Right atrium auricular region (tissue), 2 donors: Measurements from ENCODE around the gene GTSF1L. TPM values are rescaled to one million over a fixed set of nuclear protein-coding genes. Genes with fewer than 3 reads are reported as not detected.

Experiments used
- DNase-seq: peaks from one replicate; pipeline ENCODE4 v3.0.0-alpha.2; 2019; ENCODE audit warnings: low spot score
- H3K27ac ChIP-seq, 2 donors: fragments of 200-600 bp; sonication (generic); 1 replicate in 1 of 2; 2 replicates in 1 of 2; pipeline ENCODE4 v1.5.1; 2016 to 2019
- H3K27me3 ChIP-seq, 2 donors: fragments of 200-600 bp; sonication (generic); one replicate each; pipeline versions ENCODE4 v1.5.1 to v1.6.0; 2017 to 2019
- H3K36me3 ChIP-seq: fragments of 200-600 bp; sonication (generic); one replicate; pipeline ENCODE4 v1.5.1; 2016
- H3K4me1 ChIP-seq, 2 donors: fragments of 200-600 bp; sonication (generic); one replicate each; pipeline versions ENCODE4 v1.5.1 to v1.6.0; 2017 to 2019
- H3K4me3 ChIP-seq, 2 donors: fragments of 200-600 bp; sonication (generic); 1 replicate in 1 of 2; 2 replicates in 1 of 2; pipeline ENCODE4 v1.5.1; 2017 to 2019; ENCODE audit warnings: mild to moderate bottlenecking in 1 of 2, moderate library complexity in 1 of 2
- H3K9me3 ChIP-seq, 2 donors: fragments of 200-600 bp; sonication (generic); one replicate each; pipeline ENCODE4 v1.5.1; 2019
- total RNA-seq, 2 donors: library from RNA; depleted of rRNA; stranded (reverse); fragments of >200 nt; gene quantifications; one replicate each; pipeline ENCODE4 v1.1.0, GENCODE V29; 2016
- TF ChIP-seq, protein P1 (sequence below), 2 donors: fragments of 200-600 bp; sonication (generic); IDR thresholded peaks; one replicate each; pipeline ENCODE4 v1.5.1; 2019; ENCODE audit warnings: antibody characterized with exemption in 2 of 2

GTSF1L gene
- total RNA-seq, 2 donors from 2014 or later: not detected

DNA sequence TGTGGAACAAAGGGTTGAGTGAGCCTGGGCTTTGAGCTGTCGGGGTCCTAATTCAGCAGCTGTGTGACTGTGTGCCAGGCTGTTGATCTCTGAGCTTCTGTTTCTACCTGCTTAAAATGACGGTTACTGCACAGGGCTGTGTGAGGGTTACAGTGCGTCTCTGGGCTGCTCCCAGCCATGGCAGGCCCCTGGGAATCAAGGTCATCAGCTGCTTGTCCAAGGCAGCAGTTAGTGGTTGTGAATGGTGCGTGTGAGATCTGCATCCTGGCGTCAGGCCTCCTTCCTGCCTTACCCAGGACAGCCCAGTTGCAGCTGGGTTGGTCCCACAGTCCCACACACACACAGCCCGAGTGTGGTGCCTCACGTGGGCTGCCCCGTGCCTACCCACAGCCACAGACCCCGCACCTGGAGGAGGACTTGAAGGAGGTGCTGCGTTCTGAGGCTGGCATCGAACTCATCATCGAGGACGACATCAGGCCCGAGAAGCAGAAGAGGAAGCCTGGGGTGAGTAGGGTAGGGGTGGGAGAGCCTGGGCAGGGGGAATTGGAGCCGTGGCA is 15.6 kb downstream of the GTSF1L start:
- no peaks in the 10 kb centered on the region for H3K27me3 ChIP-seq
- no peak overlapping the region for H3K27ac ChIP-seq
- TF ChIP-seq, protein P1, sequence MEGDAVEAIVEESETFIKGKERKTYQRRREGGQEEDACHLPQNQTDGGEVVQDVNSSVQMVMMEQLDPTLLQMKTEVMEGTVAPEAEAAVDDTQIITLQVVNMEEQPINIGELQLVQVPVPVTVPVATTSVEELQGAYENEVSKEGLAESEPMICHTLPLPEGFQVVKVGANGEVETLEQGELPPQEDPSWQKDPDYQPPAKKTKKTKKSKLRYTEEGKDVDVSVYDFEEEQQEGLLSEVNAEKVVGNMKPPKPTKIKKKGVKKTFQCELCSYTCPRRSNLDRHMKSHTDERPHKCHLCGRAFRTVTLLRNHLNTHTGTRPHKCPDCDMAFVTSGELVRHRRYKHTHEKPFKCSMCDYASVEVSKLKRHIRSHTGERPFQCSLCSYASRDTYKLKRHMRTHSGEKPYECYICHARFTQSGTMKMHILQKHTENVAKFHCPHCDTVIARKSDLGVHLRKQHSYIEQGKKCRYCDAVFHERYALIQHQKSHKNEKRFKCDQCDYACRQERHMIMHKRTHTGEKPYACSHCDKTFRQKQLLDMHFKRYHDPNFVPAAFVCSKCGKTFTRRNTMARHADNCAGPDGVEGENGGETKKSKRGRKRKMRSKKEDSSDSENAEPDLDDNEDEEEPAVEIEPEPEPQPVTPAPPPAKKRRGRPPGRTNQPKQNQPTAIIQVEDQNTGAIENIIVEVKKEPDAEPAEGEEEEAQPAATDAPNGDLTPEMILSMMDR (IDR thresholded peaks at IDR 0.05): no peak
- no peaks in the 10 kb centered on the region for H3K4me1 ChIP-seq
- DNase-seq: no peak
- H3K36me3 ChIP-seq: no peaks in the 10 kb centered on the region
- H3K9me3 ChIP-seq: no peaks in the 10 kb centered on the region
- no peak overlapping the region for H3K4me3 ChIP-seq

DNA sequence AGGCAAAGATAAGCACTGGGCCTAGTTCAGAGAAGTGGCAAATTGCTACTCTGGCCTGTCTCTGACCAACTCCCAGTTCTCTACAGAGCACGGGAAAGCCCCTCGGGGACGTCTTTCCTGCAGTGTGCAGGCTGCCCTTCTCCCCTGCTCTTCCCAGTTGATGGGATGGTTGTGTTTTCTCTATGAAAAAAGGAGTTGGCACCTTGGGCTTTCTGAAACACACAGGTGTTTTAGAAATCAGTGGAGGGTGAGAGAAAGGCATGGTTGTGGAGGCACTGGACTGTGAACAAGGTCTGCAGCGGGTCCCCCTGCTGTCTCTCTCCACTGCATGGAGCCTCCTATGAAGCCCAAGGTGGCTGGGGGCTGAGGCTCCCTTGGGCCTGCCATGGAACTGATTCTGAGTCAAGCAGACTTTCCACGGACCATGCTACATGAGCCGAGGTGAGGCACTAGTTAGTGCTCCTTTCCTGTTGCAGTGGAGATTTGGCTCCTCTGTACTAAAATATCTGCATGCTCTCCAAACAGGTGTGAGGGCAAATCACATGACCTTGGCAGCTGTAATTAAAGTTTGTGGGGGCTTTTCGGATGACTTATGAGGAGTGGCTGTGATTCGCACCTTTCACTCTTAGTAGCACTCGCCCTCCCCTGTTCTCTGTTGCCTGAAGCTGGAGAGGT is 16.3 kb downstream of the GTSF1L start:
- Histone ChIP-seq H3K4me1 (no peaks in the 10 kb centered on the region), H3K4me3 (no peak overlapping the region), H3K9me3 (no peaks in the 10 kb centered on the region), H3K27ac (no peak overlapping the region), H3K27me3 (no peaks in the 10 kb centered on the region), H3K36me3 (no peaks in the 10 kb centered on the region)
- no peak for DNase-seq
- TF ChIP-seq, protein P1 (IDR thresholded peaks at IDR 0.05): no peak

DNA sequence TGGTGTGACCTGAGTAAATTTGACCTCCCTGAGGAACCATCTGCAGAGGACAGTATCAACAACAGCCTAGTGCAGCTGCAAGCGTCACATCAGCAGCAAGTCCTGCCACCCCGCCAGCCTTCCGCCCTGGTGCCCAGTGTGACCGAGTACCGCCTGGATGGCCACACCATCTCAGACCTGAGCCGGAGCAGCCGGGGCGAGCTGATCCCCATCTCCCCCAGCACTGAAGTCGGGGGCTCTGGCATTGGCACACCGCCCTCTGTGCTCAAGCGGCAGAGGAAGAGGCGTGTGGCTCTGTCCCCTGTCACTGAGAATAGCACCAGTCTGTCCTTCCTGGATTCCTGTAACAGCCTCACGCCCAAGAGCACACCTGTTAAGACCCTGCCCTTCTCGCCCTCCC is 24.3 kb downstream of the GTSF1L start:
- Histone ChIP-seq H3K4me3 (no peak overlapping the region), H3K4me1 (no peaks in the 10 kb centered on the region), H3K27me3 (no peaks in the 10 kb centered on the region), H3K27ac (no peak overlapping the region), H3K9me3 (no peaks in the 10 kb centered on the region), H3K36me3 (no peaks in the 10 kb centered on the region)
- no peak for DNase-seq
- TF ChIP-seq, protein P1 (IDR thresholded peaks at IDR 0.05): no peak

DNA sequence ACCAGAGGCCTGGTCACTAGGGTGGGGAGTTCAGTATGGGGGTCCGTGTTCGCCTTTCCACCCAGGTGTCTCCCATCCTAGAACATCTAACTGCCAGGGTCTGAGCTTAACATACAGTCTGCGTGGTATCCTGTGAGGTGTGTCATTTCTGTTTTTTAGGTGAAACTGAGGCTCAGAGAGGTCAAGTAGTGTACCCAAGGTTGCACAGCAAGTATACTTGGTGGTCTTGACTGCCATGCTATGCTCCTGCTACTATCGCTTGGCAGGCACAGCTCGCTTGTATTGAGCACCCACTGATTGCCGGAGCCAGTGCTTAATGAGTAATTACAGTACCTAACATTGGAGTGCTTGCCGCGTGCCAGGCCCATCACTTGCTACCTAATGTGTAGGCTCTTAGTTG is 26.2 kb downstream of the GTSF1L start:
- no peak overlapping the region for H3K4me3 ChIP-seq
- no peaks in the 10 kb centered on the region for H3K4me1 ChIP-seq
- H3K9me3 ChIP-seq: no peaks in the 10 kb centered on the region
- TF ChIP-seq, protein P1 (IDR thresholded peaks at IDR 0.05): no peak
- H3K36me3 ChIP-seq: no peaks in the 10 kb centered on the region
- H3K27ac ChIP-seq: no peak overlapping the region
- H3K27me3 ChIP-seq: no peaks in the 10 kb centered on the region
- DNase-seq: no peak

DNA sequence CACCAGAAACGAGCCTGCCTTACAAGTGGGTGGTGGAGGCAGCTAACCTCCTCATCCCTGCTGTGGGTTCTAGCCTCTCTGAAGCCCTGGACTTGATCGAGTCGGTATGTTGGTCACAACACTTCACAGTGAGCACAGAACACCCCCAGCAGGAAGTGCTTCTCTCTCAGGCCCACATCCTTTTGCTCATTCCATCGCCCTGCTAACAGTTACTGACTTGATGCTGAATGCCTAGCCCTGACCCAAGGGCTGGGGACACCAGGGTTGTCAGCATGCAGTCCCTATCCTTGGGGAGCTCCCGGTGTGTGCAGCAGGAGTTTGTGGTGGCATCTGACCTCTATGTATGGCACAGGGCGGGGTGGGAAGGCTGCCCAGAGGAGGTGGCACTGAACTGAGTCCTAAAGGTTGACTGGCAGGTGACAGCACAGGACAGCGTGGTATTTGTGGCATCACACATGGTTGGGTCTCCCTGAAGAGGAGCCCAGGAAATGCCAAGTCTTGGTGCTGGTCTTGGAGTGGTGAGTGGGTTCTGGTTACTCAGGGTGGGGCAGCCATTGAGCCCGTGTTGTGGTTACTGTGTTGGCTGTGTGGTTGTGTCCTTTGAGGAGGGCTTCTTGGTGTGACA is 26.7 kb downstream of the GTSF1L start:
- Histone ChIP-seq H3K4me3 (no peak overlapping the region), H3K27me3 (no peaks in the 10 kb centered on the region), H3K4me1 (no peaks in the 10 kb centered on the region), H3K9me3 (no peaks in the 10 kb centered on the region), H3K27ac (no peak overlapping the region), H3K36me3 (no peaks in the 10 kb centered on the region)
- TF ChIP-seq, protein P1 (IDR thresholded peaks at IDR 0.05): no peak
- DNase-seq: no peak
